GM19372 (cell line): ENCODE results near the gene ZFYVE26.
"Not testable (repeated sequence)": the region's sequence is repeated elsewhere in the genome, so short reads cannot be mapped to it uniquely, and the experiment has no call there.

Experiments used
- ATAC-seq: cut with Tn5 transposase; IDR thresholded peaks from one replicate; pipeline ENCODE4 v1.9.1; 2021; ENCODE audit warnings: mild to moderate bottlenecking, low read depth, moderate library complexity; ENCODE audit not compliant: unreplicated experiment

ZFYVE26 gene

GRCh38 chr14:67718265-67718664 lies 98.1 kb downstream of the ZFYVE26 start:
- ATAC-seq: no peak

- no peak for ATAC-seq
Observed at GRCh38 chr14:67717048-67717447, 99.3 kb downstream of the ZFYVE26 start.

DNA sequence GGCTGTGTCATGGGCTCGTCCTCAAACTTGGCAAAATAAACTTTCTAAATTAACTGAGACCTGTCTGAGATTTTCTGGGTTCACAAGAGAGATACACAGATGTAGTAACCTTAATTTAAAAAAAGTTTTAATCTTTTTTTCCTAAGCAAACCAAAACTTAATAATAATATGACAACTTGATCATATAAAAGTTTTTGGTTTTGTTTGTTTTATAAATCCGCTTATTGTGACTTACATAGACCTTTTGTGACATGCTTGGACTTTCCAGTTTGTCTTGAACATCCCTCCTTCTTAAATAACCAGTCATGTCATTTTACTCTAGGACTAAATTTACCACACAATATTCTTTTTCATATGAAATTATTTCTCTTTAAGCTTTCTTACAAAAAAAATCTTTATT lies 106.2 kb downstream of the ZFYVE26 start:
- ATAC-seq: no peak

- ATAC-seq: not testable (repeated sequence)
Observed at GRCh38 chr14:67709796-67710195, 106.6 kb downstream of the ZFYVE26 start.

GRCh38 chr14:67709346-67709745 lies 107.0 kb downstream of the ZFYVE26 start:
- not testable (repeated sequence) for ATAC-seq

GRCh38 chr14:67705211-67705610 lies 111.2 kb downstream of the ZFYVE26 start:
- ATAC-seq: no peak

DNA sequence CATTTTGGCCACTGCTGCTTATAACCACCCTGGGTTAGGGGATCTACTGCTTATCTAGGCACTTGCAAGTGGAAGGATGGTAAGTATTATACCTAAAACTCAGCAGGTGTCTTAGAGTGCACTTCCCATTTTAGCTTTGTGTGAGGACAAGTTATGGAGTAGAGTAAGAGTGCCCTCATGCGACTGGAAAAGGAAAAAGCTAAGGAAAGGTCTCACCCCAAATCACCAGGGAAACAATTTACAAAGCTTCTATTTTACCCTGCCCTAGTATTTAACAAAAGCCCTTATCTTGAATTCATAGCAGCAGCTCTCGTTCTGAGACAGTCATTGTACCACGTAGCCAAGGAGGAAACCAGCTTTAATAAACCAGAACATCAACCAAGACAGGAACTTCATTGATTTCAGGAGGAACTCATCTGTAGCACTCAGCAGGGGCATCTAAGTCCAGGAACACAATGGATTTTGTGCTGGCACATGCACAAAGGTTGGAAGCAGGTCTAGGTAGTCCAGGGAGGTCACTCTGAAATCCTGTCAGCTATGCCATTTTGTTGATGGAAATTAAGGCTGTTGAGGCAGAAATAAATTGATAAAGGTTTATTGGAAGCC lies 111.8 kb downstream of the ZFYVE26 start:
- no peak for ATAC-seq

DNA sequence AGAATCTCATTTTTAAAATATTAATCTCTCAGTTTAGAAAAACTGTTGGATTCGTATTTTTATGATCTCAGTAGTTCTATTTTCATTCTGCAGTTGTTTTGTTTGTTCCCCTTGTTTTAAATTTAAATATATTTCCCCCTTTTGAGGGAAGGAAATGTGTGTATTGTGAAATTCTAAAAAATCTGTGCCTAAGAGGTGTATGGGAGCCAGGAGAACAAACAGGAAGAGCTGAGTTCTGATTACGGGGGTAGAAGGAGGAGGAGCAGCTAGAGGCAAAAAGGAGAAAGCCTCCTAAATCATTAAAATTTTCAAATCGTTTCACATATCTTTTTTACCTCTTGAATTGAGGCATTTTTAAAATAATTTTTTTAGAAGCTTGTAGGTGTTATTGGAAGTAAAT lies 112.4 kb downstream of the ZFYVE26 start:
- ATAC-seq: no peak

DNA sequence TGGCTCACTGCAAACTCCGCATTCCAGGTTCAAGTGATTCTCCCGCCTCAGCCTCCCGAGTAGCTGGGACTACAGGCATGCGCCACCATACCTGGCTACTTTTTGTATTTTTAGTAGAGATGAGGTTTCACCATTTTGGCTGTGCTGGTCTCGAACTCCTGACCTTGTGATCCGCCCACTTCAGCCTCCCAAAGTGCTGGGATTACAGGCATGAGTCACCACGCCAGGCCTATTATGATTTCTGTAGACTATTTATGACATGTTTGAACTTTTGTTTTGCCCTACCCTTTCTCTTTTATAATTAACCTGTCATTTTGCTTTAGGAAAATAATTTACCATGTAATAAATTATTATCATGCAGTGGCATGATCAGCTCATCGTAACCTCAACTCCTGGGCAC lies 114.9 kb downstream of the ZFYVE26 start, which contains the start of gene RDH12:
RDH12 (plus strand) TSS at position 395 of the 400 bp plus-strand sequence. CDS start 20,757 bp downstream, outside the sequence.
- ATAC-seq: not testable (repeated sequence)

GRCh38 chr14:67698179-67698578 lies 118.2 kb downstream of the ZFYVE26 start:
- no peak for ATAC-seq

- no peak for ATAC-seq
Observed at GRCh38 chr14:67697006-67697405, 119.4 kb downstream of the ZFYVE26 start.
